Measurements from ENCODE around the gene LPCAT3. TPM values are rescaled to one million over a fixed set of nuclear protein-coding genes. Genes with fewer than 3 reads are reported as not detected.

Gene LPCAT3
- total RNA-seq, 1 donor from 2014 or later: 23.0 TPM

DNA sequence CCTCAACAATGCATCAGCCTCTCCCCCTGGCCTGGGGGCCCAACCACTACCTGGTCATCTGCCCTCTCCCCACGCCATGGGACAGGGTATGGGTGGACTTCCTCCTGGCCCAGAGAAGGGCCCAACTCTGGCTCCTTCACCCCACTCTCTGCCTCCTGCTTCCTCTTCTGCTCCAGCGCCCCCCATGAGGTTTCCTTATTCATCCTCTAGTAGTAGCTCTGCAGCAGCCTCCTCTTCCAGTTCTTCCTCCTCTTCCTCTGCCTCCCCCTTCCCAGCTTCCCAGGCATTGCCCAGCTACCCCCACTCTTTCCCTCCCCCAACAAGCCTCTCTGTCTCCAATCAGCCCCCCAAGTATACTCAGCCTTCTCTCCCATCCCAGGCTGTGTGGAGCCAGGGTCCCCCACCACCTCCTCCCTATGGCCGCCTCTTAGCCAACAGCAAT, 82.1 kb downstream of the LPCAT3 start:
- Histone ChIP-seq H3K9me3 (no peaks in the 10 kb centered on the region), H3K27ac (peak overlapping the region; percentile 85 to 93), H3K36me3 (peaks cover 23 to 37% of the 10 kb centered on the region in 2 donors), H3K27me3 (no peaks in the 10 kb centered on the region), H3K4me1 (peaks cover 21 to 38% of the 10 kb centered on the region in 2 donors), H3K4me3 (no peak overlapping the region)
- no peak for DNase-seq (ENCODE audit: low spot score in 2 of 2)
- TF ChIP-seq, protein P1, sequence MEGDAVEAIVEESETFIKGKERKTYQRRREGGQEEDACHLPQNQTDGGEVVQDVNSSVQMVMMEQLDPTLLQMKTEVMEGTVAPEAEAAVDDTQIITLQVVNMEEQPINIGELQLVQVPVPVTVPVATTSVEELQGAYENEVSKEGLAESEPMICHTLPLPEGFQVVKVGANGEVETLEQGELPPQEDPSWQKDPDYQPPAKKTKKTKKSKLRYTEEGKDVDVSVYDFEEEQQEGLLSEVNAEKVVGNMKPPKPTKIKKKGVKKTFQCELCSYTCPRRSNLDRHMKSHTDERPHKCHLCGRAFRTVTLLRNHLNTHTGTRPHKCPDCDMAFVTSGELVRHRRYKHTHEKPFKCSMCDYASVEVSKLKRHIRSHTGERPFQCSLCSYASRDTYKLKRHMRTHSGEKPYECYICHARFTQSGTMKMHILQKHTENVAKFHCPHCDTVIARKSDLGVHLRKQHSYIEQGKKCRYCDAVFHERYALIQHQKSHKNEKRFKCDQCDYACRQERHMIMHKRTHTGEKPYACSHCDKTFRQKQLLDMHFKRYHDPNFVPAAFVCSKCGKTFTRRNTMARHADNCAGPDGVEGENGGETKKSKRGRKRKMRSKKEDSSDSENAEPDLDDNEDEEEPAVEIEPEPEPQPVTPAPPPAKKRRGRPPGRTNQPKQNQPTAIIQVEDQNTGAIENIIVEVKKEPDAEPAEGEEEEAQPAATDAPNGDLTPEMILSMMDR (IDR thresholded peaks at IDR 0.05): no peak
- intact Hi-C loops (cut with DNase I): loop anchor here (1.0 kb wide), 1 partner anchor 8 kb away; no protein-coding TSS in a partner anchor

DNA sequence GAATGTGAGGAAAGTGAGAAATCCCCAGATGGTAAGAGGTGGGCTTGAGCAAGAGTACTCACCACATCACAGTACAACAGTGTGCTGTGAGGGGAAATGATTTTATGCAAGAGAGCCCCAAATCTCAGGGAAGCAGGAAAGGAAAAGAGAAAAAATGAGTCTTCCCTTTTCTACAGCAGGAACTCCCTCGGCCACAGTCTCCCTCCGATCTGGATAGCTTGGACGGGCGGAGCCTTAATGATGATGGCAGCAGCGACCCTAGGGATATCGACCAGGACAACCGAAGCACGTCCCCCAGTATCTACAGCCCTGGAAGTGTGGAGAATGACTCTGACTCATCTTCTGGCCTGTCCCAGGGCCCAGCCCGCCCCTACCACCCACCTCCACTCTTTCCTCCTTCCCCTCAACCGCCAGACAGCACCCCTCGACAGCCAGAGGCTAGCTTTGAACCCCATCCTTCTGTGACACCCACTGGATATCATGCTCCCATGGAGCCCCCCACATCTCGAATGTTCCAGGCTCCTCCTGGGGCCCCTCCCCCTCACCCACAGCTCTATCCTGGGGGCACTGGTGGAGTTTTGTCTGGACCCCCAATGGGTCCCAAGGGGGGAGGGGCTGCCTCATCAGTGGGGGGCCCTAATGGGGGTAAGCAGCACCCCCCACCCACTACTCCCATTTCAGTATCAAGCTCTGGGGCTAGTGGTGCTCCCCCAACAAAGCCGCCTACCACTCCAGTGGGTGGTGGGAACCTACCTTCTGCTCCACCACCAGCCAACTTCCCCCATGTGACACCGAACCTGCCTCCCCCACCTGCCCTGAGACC, 82.7 kb downstream of the LPCAT3 start:
- no peak for DNase-seq (ENCODE audit: low spot score in 2 of 2)
- no peak overlapping the region for H3K4me3 ChIP-seq
- peak overlapping the region; percentile 59 to 93 for H3K27ac ChIP-seq
- intact Hi-C loops (cut with DNase I): loop anchor here (1.0 kb wide), 1 partner anchor 7 kb away; no protein-coding TSS in a partner anchor
- TF ChIP-seq, protein P1 (IDR thresholded peaks at IDR 0.05): no peak
- H3K9me3 ChIP-seq: no peaks in the 10 kb centered on the region
- no peaks in the 10 kb centered on the region for H3K27me3 ChIP-seq
- H3K36me3 ChIP-seq: peaks cover 18 to 31% of the 10 kb centered on the region in 2 donors
- peaks cover 21 to 38% of the 10 kb centered on the region in 2 donors for H3K4me1 ChIP-seq

DNA sequence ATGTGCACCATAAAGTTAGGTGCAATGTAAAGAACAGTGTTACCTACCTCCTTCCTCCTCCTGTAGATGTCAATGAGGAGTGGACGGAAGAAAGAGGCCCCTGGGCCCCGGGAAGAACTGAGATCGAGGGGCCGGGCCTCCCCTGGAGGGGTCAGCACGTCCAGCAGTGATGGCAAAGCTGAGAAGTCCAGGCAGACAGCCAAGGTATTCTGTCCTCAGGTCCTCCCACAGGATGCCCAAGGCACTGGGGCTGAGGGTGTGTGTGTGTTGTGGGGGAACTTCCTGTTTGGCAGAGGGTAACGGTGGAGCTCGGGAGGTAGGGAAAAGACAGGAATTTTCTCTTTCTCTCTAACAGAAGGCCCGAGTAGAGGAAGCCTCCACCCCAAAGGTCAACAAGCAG, 84.2 kb downstream of the LPCAT3 start:
- TF ChIP-seq, protein P1 (IDR thresholded peaks at IDR 0.05): no peak
- Histone ChIP-seq H3K36me3 (peaks cover 18 to 25% of the 10 kb centered on the region in 2 donors), H3K9me3 (no peaks in the 10 kb centered on the region), H3K27ac (peak overlapping the region; percentile 59 to 68), H3K4me3 (no peak overlapping the region), H3K27me3 (no peaks in the 10 kb centered on the region), H3K4me1 (peaks cover 30 to 40% of the 10 kb centered on the region in 2 donors)
- DNase-seq (ENCODE audit: low spot score in 2 of 2): no peak
- intact Hi-C loops (cut with DNase I): no loop called here

DNA sequence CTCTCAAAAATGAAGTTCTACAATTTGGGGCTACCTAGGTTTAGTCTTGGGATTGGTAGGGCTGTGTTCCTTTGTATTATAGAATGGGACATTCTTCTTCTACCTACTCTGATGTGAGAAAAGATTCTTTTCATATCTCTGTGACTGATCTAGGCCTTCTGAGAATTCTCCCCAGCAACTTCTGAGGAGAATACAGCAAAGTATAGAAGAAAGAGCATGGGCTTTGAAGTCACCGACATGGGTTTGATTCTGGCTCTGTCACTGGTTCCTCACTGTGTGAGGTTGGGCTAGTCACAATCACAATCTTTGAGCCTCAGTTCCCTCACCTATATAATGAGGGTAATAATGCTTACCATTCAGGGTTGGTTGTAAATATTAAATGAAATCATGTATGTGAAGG, 85.5 kb downstream of the LPCAT3 start:
- Histone ChIP-seq H3K4me1 (peaks cover 19 to 29% of the 10 kb centered on the region in 2 donors), H3K27ac (peak overlapping the region in 1 of 2 donors; percentile 59), H3K4me3 (no peak overlapping the region), H3K27me3 (no peaks in the 10 kb centered on the region), H3K9me3 (no peaks in the 10 kb centered on the region), H3K36me3 (peaks cover 18 to 21% of the 10 kb centered on the region in 2 donors)
- intact Hi-C loops (cut with DNase I): no loop called here
- no peak for DNase-seq (ENCODE audit: low spot score in 2 of 2)
- TF ChIP-seq, protein P1 (IDR thresholded peaks at IDR 0.05): no peak

DNA sequence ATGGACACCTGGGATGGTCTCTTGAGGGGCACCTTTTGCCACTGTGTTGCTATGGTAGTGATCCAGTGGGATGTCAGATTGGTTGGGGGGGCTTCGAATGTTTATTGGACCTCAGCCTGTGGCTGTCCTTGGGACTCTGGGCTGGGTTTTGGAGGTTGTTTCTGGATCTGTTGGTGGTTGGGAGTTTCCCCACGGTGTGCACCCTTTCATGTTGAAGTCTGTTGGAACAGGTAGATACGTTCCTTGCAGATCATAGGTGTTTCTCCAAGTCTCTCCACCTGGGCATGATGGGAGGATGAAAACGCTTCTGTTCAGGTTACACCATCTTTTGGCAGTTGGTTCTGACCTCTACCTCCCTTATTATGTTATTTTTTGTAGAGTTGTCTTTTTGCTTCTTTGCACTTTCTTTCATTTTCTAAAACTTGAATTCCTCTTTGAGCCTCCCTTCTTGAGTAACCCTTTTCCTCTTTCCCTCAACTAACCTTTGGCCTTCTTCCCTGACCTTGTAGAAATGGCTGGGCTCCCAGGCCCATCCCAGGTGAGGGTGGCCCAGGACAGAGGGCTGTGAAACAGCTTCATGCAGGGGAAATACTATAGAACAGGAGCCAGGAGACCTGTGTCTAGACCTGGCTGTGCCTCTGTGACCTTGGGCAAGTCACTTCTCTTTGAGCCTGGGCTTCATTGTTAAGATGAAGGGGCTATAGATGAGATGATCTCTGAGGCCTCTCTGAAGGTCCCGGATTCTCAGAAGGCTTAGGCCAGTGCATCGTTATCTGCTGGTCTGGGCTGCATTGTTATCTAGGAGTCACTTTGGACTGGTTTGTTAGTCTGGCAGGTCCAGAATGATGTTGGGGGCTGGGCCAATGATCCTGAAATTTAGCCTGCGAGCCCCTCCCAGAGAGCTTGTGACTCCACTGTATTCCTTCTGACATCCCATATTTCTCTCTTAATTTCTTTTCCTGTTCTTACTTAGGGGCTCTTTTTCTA, 88.5 kb downstream of the LPCAT3 start:
- DNase-seq (ENCODE audit: low spot score in 2 of 2): no peak
- H3K4me1 ChIP-seq: peaks cover 23 to 41% of the 10 kb centered on the region in 2 donors

More for the DNA sequence above, 88.5 kb downstream of the LPCAT3 start:
- TF ChIP-seq, protein P1 (IDR thresholded peaks at IDR 0.05): no peak
- Histone ChIP-seq H3K27me3 (no peaks in the 10 kb centered on the region), H3K9me3 (no peaks in the 10 kb centered on the region), H3K27ac (peak overlapping the region; percentile 97 to 99), H3K36me3 (peaks cover 6 to 8% of the 10 kb centered on the region in 2 donors), H3K4me3 (peak overlapping the region; percentile 92 to 99)
- intact Hi-C loops (cut with DNase I): loop anchor here (5.0 to 10.0 kb wide), 2 partner anchors 88 to 585 kb away; partner anchors contain the start of genes LPCAT3 and TNFRSF1A
